T-helper 1 cell treated with Interleukin-12 subunit alpha and Interleukin-12 subunit beta and Interleukin-4 antibody, amounts not matched to agents 30 ng/mL and 1 ng/mL, for 36 hours (primary cell): ENCODE data around the gene ELN. TPM values are rescaled to one million over a fixed set of nuclear protein-coding genes. Genes with fewer than 3 reads are reported as not detected.

Experiments
- intact Hi-C: fragments of 100-400 bp; cut with micrococcal nuclease; formaldehyde crosslinking; loops from one replicate; pipeline ENCODE4 v1.15.1; 2024
- total RNA-seq: library from RNA; stranded (reverse); gene quantifications from 2 replicates; pipeline ENCODE4 v1.2.3, GENCODE V29; 2022

ELN gene
- total RNA-seq, 1 donor from 2014 or later: not detected

DNA sequence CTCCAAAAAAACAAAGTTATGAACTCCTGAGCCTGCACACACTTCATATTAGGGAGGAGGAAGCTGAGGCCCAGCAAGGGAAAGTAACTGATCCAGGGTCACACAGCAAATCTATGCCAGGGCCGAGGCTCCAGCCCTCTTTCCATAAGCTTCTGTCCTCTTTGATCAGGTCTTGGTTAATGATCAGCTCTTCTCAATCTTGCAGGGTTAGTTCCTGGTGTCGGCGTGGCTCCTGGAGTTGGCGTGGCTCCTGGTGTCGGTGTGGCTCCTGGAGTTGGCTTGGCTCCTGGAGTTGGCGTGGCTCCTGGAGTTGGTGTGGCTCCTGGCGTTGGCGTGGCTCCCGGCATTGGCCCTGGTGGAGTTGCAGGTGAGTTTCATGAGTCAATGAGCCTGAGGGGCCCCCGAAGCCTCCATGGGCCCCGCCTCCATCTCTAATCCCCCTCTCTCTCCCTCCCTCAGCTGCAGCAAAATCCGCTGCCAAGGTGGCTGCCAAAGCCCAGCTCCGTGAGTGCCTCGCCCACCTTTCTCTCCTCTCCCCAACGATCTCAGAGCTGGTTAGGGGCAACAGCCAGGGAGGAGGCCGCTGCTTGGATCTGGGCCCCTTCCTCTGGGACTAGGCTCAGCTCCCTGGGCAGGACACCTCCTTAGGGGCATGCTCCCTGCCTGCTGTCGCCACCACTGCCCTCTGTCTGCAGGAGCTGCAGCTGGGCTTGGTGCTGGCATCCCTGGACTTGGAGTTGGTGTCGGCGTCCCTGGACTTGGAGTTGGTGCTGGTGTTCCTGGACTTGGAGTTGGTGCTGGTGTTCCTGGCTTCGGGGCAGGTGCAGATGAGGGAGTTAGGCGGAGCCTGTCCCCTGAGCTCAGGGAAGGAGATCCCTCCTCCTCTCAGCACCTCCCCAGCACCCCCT is 32.0 kb downstream of the ELN start:
- intact Hi-C loops: no loop called here

DNA sequence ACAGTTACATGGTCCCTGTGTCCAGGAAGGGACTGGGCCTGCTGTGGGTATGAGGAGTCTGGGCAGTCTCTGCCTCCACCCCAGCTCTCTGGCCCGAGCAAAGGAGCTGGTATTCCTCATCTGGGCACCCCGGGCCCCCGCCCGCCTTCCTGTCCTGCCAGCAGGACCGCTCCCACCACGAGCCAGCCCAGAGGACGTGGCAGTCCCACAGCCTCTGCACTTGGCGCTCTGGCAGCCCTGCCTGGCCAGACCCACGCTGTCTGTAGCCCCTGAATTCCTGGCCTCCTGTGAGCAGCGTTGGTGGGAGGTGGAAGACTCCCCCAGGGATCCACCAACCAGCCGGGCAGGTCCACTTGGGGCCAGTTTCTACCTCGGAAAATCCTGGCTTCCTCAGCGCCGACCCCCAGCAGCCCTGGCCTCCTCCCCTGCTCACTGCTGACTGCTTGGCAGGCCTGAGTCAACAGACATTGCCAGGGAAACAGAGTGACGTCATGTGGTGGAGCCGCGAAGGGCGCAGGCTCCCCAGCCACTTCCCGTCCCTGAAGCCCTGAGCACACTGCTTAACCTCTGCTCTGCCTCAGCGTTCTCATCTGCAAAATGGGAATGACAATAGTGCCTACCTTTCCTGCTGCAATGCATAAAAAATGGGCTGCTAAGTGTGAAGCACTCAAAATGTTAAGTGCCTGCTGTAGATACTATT is 34.0 kb downstream of the ELN start:
- intact Hi-C loops: no loop called here

DNA sequence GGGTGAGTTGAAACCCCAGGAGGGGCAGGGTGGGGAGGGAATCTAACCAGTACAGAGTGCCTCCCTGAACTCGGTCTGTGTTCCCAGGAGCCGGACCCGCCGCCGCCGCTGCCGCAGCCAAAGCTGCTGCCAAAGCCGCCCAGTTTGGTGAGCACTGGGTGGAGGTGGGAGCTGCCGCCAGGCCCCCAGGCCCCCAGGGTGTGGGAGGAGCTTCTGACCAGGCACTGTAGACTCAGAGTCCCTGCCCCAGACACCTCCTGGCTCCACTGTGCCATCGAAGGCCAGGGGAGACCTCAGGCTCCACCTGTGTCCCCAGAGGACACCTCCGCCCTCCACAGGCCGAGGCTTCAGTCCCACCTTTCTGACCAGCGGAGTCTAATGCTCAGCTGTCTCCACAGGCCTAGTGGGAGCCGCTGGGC is 35.3 kb downstream of the ELN start:
- intact Hi-C loops: no loop called here

DNA sequence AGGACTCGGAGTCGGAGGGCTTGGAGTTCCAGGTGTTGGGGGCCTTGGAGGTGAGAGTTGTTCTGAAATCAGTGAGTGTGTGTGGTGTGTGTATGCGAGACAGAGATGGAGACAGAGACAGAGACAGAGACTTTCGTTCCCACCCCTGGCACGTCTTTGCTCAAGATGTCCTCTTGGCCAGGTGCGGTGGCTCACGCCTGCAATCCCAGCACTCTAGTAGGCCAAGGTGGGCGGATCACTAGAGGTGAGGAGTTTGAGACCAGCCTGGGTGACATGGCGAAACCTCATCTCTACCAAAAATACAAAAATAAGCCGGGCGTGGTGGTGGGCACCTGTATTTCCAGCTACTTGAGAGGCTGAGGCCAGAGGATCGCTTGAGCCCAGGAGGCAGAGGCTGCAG is 35.7 kb downstream of the ELN start:
- intact Hi-C loops: no loop called here

DNA sequence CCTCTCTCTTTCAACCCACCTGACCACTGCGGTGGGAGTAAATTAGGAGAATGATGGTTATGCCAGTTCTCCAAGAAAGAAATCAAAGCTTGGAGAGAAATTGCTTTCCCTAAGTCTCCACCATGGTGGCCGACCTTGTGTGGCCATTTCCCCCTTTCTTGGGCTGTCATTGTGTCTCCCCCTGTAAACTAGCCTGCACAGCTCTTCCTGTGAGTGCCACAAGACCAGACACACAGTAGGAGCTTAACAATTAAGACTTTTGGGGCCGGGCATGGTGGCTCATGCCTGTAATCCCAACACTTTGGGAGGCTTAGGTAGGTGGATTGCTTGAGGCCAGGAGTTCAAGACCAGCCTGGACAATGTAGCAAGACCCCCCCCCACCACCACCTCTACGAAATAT is 36.7 kb downstream of the ELN start:
- intact Hi-C loops: no loop called here

DNA sequence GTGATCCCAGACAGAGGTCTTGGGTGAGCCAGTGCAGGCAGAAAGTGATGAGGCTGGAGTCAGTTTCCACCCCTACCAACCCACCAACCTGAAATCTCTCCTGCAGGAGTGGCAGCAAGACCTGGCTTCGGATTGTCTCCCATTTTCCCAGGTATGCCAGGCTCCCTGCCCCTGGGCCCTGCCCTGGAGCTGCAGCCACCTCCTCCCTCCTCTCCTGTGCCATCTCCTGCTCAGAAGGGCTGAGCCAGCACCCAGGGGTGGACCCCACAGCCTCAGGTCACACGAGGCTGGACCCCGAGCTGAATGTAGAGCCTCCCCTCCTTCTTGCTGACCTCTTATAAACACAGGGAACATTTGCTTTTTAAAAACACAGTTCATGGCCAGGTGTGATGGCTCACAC is 38.7 kb downstream of the ELN start:
- intact Hi-C loops: loop anchor here (1.0 kb wide), 1 partner anchor 188 kb away; the partner anchor contains the start of gene RFC2

DNA sequence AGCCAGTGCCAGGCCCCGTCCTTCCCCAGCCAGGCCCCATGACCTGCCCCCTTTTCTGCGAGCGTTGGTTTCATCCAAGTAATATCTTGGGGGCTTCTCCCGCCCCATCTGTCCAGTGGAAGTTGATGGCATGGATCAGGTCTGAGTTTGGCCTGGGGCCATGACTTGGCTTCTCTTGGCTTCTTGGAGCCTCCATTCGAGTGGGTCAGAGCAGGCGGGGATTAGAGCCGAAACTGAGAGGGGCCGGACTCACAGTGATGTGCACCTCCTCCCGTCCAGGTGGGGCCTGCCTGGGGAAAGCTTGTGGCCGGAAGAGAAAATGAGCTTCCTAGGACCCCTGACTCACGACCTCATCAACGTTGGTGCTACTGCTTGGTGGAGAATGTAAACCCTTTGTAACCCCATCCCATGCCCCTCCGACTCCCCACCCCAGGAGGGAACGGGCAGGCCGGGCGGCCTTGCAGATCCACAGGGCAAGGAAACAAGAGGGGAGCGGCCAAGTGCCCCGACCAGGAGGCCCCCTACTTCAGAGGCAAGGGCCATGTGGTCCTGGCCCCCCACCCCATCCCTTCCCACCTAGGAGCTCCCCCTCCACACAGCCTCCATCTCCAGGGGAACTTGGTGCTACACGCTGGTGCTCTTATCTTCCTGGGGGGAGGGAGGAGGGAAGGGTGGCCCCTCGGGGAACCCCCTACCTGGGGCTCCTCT is 40.6 kb downstream of the ELN start:
- intact Hi-C loops: loop anchor here (1.0 kb wide), 6 partner anchors 15 to 333 kb away; partner anchors contain the start of genes EIF4H and LIMK1

DNA sequence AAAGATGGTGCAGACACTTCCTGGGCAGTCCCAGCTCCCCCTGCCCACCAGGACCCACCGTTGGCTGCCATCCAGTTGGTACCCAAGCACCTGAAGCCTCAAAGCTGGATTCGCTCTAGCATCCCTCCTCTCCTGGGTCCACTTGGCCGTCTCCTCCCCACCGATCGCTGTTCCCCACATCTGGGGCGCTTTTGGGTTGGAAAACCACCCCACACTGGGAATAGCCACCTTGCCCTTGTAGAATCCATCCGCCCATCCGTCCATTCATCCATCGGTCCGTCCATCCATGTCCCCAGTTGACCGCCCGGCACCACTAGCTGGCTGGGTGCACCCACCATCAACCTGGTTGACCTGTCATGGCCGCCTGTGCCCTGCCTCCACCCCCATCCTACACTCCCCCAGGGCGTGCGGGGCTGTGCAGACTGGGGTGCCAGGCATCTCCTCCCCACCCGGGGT is 41.1 kb downstream of the ELN start:
- intact Hi-C loops: no loop called here

DNA sequence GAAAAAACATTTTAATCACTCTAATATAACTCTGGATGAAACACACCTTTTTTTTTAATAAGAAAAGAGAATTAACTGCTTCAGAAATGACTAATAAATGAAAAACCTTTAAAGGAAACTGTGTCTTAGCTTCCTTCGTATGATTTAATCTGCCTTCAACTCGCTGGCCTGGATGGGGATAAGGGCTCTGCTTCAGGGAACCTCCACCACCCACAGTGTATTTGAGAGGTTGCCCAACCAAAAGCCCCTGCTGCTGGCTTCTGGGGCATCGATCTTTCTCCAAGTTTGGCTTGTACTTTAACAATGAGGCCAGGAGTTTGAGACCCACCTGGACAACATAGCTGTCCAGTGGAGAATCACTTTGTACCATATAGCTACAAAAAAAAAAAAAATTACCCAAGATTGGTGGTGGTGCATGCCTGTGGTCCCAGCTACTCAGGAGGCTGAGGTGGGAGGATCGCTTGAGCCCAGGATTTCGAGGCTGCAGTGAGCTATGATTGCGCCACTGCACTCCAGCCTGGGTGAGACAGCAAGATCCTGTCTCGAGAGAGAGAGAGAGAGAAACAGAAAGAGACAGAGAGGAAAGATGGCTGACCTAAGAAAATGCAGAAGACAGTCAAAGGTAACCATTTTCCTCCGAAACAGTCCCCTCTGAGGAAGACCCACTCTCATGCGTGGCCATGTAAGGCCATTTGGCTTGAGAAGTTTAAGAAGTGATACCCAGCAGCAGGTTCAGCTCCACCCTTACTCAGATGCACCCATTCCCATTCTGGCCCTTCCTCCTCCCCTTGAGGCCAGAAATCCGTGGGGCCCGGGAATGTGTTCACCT is 42.0 kb downstream of the ELN start:
- intact Hi-C loops: no loop called here

DNA sequence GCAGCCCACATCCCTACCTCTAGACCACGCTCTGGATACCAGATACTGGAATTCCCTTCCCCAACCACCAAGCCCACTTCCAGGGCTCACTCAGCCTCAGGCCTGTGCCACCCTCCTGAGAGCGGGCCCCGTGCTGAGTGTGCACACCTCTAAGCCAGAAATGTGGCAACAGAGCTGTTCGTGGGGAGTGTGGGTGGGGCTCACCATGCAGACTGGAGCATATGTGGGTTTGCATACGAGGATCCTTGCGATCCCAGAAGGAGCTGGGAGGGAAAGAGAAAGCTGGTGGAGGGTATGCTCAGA is 42.6 kb downstream of the ELN start:
- intact Hi-C loops: no loop called here

DNA sequence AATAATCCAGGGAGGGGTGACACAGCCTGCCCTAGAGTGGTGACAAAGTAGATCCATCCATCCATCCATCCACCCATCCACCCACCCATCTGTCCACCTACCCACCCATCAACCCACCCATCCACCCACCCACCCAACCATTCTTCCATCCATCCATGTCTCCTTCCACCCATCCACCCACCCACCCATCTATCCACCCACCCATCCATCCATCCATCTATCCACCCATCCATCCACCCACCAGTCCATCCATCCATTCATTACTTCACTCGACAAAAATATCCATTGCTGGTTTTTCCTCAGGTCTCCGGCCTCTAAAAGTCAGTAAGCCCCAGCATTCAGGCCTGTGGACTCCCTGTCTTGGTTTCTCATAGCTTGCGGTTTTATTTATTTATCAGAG is 43.1 kb downstream of the ELN start:
- intact Hi-C loops: no loop called here

DNA sequence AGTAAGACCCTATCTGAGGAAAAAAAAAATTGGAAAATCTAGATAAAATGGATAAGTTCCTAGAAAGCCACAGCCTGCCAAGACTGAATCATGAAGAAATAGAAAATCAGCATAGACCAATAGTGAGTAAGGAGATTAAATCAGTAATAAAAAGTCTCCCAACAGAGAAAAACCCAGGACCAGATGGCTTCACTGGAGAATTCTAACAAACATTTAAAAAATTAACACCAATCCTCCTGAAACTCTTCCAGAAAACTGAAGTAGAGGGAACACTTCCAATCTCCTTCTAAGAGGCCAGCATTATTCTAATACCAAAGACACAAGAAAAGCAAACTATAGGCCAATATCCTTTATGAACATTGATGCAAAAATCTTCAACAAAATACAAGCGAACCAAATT is 46.8 kb downstream of the ELN start:
- intact Hi-C loops: no loop called here

DNA sequence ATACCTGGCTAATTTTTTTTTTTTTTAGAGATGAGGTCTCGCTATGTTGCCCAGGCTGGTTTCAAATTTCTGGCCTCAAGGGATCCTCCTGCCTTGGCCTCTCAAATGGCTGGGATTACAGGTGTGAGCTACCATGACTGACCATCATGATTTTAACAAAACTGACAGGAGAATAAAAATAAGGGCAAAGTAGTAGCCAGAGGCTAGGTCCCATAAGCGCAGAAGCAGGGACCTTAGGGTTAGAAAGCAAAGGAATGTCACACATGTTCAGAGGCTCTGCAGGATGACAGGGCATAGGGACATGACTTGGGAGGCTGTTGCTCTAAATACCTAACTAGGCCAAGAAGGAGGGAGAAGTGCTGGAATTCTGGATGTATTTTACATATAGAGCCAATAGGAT is 50.5 kb downstream of the ELN start:
- intact Hi-C loops: no loop called here

DNA sequence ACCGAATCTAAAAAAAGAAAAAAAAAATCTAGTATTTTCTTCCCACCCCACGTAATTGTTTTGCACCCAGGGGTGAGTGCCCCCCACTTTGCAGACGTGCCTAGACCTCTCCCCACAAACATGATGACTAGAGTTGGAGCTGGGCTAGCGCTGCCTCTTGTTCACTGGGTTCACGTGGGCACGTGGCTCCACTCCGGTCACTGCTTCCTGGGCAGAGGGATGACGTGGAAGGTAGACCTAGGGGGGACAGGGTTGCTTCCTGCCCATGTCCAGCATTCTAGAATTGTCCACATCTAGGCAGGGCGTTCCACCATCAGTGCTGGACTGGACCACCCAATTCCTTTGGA is 54.8 kb downstream of the ELN start:
- intact Hi-C loops: loop anchor here (1.0 kb wide), 7 partner anchors 12 to 504 kb away; partner anchors contain the start of genes EIF4H, METTL27, RFC2 and TBL2

DNA sequence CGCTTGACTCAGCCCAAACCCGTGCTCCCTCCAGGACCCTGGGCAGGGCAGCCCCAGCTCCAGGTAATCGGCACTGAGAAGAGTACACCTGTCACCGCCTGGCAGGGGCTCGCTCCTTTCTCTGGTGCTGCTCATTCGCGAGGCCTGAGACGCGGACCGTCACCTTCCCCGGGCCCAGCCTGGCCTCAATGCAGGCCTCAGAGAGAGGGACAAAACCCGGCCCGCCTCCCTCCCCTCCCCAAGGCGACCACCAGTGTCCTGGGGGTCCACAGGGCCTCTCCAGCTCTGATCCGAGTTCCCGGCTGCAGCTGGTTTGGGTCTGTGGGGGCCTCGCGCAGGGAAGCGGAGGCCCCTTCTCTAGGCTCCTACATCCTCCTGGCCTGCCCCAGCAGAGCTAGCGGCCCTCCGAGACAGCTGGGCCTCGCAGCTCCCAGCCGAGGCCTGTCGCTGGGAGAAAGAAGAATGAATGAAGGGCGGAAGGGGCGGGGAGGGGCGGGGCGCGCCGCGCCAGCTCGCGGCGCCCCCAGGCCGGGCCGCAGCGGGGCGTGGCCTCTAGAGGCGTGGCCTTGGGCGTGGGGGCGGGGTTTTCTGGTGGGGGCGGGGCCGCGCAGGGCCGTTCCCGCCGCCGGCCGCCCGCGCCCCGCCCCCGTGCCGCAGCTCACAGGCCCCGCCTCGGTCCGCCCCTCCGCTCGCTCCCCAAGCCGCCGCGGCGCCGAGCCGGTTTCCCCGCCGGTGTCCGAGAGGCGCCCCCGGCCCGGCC is 55.3 kb downstream of the ELN start, which contains the start of gene LIMK1:
TSS of gene LIMK1 (plus strand) at position 688 of the 760 bp plus-strand sequence. CDS start 187 bp downstream, outside the sequence.
- intact Hi-C loops: loop anchor here (1.0 kb wide), 7 partner anchors 11 to 505 kb away; partner anchors contain the start of genes EIF4H, METTL27, RFC2 and TBL2

DNA sequence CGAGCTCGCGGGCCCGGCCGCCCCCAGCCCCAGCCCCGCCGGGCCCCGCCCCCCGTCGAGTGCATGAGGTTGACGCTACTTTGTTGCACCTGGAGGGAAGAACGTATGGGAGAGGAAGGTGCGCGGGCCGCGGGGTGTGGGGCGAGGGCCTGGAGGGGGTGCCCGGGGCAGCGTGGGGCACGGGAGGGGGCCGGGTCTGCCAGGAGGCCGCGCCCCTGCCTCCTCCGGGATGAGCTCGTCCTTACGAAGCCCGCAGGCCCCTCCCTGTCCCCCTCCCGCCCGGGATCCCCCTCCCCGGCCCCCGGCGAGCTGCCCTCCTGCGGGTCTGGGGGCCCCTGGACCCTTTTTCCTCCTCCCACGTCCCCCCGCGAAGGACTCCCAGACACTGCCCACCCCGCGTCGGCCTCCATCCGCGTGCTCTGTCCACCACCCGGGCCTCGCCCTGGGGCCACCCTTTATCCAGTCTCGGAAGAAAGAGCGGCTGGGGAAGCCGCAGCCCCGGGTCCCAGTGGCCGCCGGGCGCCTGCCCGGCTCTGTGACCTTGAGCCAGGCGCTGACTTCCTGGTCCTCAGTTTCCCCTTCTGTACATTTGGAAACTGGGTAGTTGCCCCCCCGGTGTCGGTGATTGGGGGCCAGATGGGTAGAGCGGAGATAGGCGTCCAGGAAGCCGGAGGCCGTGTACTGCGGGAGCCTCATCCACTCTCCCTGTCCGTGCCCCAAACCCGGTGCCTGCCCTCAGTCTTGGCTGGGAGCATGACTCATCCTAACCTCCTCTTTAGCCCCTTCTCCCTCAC is 56.2 kb downstream of the ELN start:
- intact Hi-C loops: loop anchor here (1.0 kb wide), 7 partner anchors 10 to 506 kb away; partner anchors contain the start of genes EIF4H, METTL27, RFC2 and TBL2

DNA sequence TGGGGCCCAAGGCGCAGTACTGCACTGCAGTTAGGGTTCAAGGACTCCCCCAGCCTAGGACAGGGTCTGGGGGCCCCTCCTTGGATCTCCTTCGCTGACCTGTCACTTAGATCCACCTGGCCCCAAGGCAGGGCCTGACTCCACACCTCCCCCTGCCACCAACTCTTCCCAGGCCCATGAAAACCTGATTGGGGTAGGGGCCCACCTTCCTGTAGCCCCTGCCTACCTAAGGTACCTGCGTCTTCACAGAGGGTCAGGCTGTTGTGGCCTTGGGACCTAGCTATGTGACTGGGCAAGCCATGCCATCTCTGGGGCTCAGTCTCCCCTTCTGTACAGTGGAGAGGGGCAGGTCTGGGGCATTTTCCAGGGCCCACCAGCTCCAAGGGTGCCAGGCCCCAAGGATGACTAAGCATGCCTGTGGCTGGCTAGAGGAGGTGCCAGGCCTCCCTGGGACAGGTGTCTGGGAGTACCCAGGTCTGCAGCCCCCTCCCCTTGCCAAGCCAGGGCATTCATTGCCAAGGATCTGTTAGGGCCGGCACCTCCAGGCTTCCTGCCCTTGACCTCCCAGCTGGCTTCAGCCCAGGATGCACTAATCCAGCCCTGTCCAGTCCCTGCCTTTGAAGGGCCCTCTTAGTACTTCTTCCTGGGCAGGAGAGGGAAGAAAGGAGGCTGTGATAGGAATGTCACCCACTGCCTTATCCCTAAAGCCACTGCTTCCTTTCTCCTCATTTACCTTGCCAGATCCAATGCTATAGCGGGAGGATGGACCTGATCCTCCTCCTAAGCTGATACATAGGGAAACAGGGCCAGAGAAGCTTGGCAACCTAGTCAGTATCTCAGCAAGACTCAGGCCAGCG is 57.0 kb downstream of the ELN start:
- intact Hi-C loops: loop anchor here (5.0 kb wide), 1 partner anchor 418 kb away; the partner anchor contains the start of gene VPS37D
